Stimulated activated CD4-positive, alpha-beta T cell treated with anti-CD3 and anti-CD28 coated beads, Interleukin-1b, Interleukin-23, amount 100 ng/mL, for 48 hours (primary cell): Measurements from ENCODE around the gene HNRNPH2.

Experiments used
- DNase-seq: peaks from one replicate; pipeline ENCODE4 v3.0.0-alpha.2; 2020

HNRNPH2 gene

GRCh38 chrX:101407748-101408531 lies at the start of gene HNRNPH2, which contains the start of gene GLA:
Gene HNRNPH2, plus strand, starts transcription at chrX:101408222. Its CDS starts 3,767 bp downstream, at chrX:101411989.
Gene GLA, minus strand, starts transcription at chrX:101407925. Its CDS starts 22 bp downstream, at chrX:101407903.
- peak; percentile 90 for DNase-seq

GRCh38 chrX:101359966-101360365 lies 48.1 kb upstream of the HNRNPH2 start:
- no peak for DNase-seq

GRCh38 chrX:101360390-101360789 lies 47.6 kb upstream of the HNRNPH2 start:
- no peak for DNase-seq

GRCh38 chrX:101362116-101362515 lies 45.9 kb upstream of the HNRNPH2 start:
- no peak for DNase-seq

GRCh38 chrX:101362757-101363156 lies 45.3 kb upstream of the HNRNPH2 start:
- DNase-seq: no peak

GRCh38 chrX:101365301-101365795 lies 42.7 kb upstream of the HNRNPH2 start:
- no peak for DNase-seq

- no peak for DNase-seq
Observed at GRCh38 chrX:101368800-101369199, 39.2 kb upstream of the HNRNPH2 start.

- no peak for DNase-seq
Observed at GRCh38 chrX:101369687-101370086, 38.3 kb upstream of the HNRNPH2 start.

- DNase-seq: no peak
Observed at GRCh38 chrX:101370888-101371504, 37.0 kb upstream of the HNRNPH2 start.

GRCh38 chrX:101377547-101377946 lies 30.5 kb upstream of the HNRNPH2 start:
- no peak for DNase-seq

GRCh38 chrX:101383679-101384205 lies 24.3 kb upstream of the HNRNPH2 start:
- DNase-seq: no peak

- DNase-seq: no peak
Observed at GRCh38 chrX:101385026-101385684, 22.9 kb upstream of the HNRNPH2 start.

- no peak for DNase-seq
Observed at GRCh38 chrX:101385795-101386541, 22.1 kb upstream of the HNRNPH2 start, which contains the start of gene BTK. Gene BTK, minus strand, starts transcription at chrX:101386191. Its CDS starts 10,907 bp downstream, at chrX:101375284.

GRCh38 chrX:101386542-101386885 lies 21.5 kb upstream of the HNRNPH2 start:
- DNase-seq: no peak

GRCh38 chrX:101388604-101389003 lies 19.4 kb upstream of the HNRNPH2 start:
- DNase-seq: no peak

- peak; percentile 88 for DNase-seq
Observed at GRCh38 chrX:101390664-101391525, 17.1 kb upstream of the HNRNPH2 start, which contains the start of gene RPL36A. Gene RPL36A, plus strand, starts transcription at chrX:101391011. Its CDS starts 33 bp downstream, at chrX:101391044.

- no peak for DNase-seq
Observed at GRCh38 chrX:101391831-101392230, 16.2 kb upstream of the HNRNPH2 start.

GRCh38 chrX:101393530-101394305 lies 14.3 kb upstream of the HNRNPH2 start:
- no peak for DNase-seq

- no peak for DNase-seq
Observed at GRCh38 chrX:101394372-101394771, 13.7 kb upstream of the HNRNPH2 start.

- DNase-seq: no peak
Observed at GRCh38 chrX:101395789-101396188, 12.2 kb upstream of the HNRNPH2 start.

GRCh38 chrX:101397779-101398178 lies 10.2 kb upstream of the HNRNPH2 start:
- DNase-seq: no peak
